Muscle layer of colon (tissue), 2 donors: Measurements from ENCODE around the gene GABRG3.

ENCODE experiments used
- H3K27ac ChIP-seq: one replicate; pipeline ENCODE4 v1.7.0; 2013; ENCODE audit warnings: low read depth, mild to moderate bottlenecking, low read length, moderate library complexity
- H3K27me3 ChIP-seq, 2 donors: one replicate each; pipeline ENCODE4 v1.7.0; 2013; ENCODE audit warnings: low read length in 2 of 2, mild to moderate bottlenecking in 2 of 2; ENCODE audit not compliant: insufficient read depth in 2 of 2, control insufficient read depth in 1 of 2
- H3K36me3 ChIP-seq: one replicate; pipeline ENCODE4 v1.7.0; 2013; ENCODE audit warnings: mild to moderate bottlenecking, low read length; ENCODE audit not compliant: insufficient read depth
- H3K4me1 ChIP-seq: one replicate; pipeline ENCODE4 v1.7.0; 2013; ENCODE audit warnings: mild to moderate bottlenecking, low read length; ENCODE audit not compliant: insufficient read depth
- H3K4me3 ChIP-seq, 2 donors: one replicate each; pipeline ENCODE4 v1.7.0; 2013; ENCODE audit warnings: low read length in 2 of 2, low read depth in 1 of 2, mild to moderate bottlenecking in 1 of 2, moderate library complexity in 1 of 2
- H3K9ac ChIP-seq: one replicate; pipeline ENCODE4 v1.7.0; 2013; ENCODE audit warnings: low read length
- H3K9me3 ChIP-seq: one replicate; pipeline ENCODE4 v1.7.0; 2013; ENCODE audit warnings: mild to moderate bottlenecking, low read length
- donor health status: abdominal sarcoma.
- donor health status: Adenocarcinoma of cecum.

GABRG3 gene

GRCh38 chr15:27254055-27254454 lies 283.1 kb downstream of the GABRG3 start:
- Histone ChIP-seq H3K27me3 (no peaks in the 10 kb centered on the region), H3K4me3 (no peak overlapping the region), H3K36me3 (no peaks in the 10 kb centered on the region), H3K9me3 (no peaks in the 10 kb centered on the region), H3K4me1 (no peaks in the 10 kb centered on the region), H3K9ac (no peak overlapping the region), H3K27ac (no peak overlapping the region)

GRCh38 chr15:27254801-27255200 lies 283.8 kb downstream of the GABRG3 start:
- no peak overlapping the region for H3K4me3 ChIP-seq
- H3K27me3 ChIP-seq, result no peaks in the 10 kb centered on the region
- no peaks in the 10 kb centered on the region for H3K36me3 ChIP-seq
- no peaks in the 10 kb centered on the region for H3K9me3 ChIP-seq
- H3K27ac ChIP-seq, result no peak overlapping the region
- no peaks in the 10 kb centered on the region for H3K4me1 ChIP-seq
- no peak overlapping the region for H3K9ac ChIP-seq

- no peaks in the 10 kb centered on the region for H3K27me3 ChIP-seq
- no peak overlapping the region for H3K4me3 ChIP-seq
- no peaks in the 10 kb centered on the region for H3K9me3 ChIP-seq
- no peaks in the 10 kb centered on the region for H3K4me1 ChIP-seq
- no peak overlapping the region for H3K9ac ChIP-seq
- no peak overlapping the region for H3K27ac ChIP-seq
- no peaks in the 10 kb centered on the region for H3K36me3 ChIP-seq
Observed at GRCh38 chr15:27256446-27256845, 285.5 kb downstream of the GABRG3 start.

GRCh38 chr15:27258287-27258686 lies 287.3 kb downstream of the GABRG3 start:
- H3K27me3 ChIP-seq, result no peaks in the 10 kb centered on the region
- no peaks in the 10 kb centered on the region for H3K9me3 ChIP-seq
- H3K4me1 ChIP-seq, result no peaks in the 10 kb centered on the region
- no peak overlapping the region for H3K4me3 ChIP-seq
- H3K9ac ChIP-seq, result no peak overlapping the region
- H3K27ac ChIP-seq, result no peak overlapping the region
- H3K36me3 ChIP-seq, result no peaks in the 10 kb centered on the region

GRCh38 chr15:27260523-27260922 lies 289.5 kb downstream of the GABRG3 start:
- Histone ChIP-seq H3K9ac (no peak overlapping the region), H3K4me1 (no peaks in the 10 kb centered on the region), H3K4me3 (no peak overlapping the region), H3K27ac (no peak overlapping the region), H3K27me3 (no peaks in the 10 kb centered on the region), H3K36me3 (no peaks in the 10 kb centered on the region), H3K9me3 (no peaks in the 10 kb centered on the region)

GRCh38 chr15:27268923-27269322 lies 297.9 kb downstream of the GABRG3 start:
- Histone ChIP-seq H3K4me1 (no peaks in the 10 kb centered on the region), H3K27ac (no peak overlapping the region), H3K4me3 (no peak overlapping the region), H3K9ac (no peak overlapping the region), H3K9me3 (no peaks in the 10 kb centered on the region), H3K36me3 (no peaks in the 10 kb centered on the region), H3K27me3 (no peaks in the 10 kb centered on the region)

- H3K27me3 ChIP-seq, result no peaks in the 10 kb centered on the region
- no peak overlapping the region for H3K9ac ChIP-seq
- no peak overlapping the region for H3K27ac ChIP-seq
- no peaks in the 10 kb centered on the region for H3K9me3 ChIP-seq
- H3K36me3 ChIP-seq, result no peaks in the 10 kb centered on the region
- no peaks in the 10 kb centered on the region for H3K4me1 ChIP-seq
- no peak overlapping the region for H3K4me3 ChIP-seq
Observed at GRCh38 chr15:27271258-27271657, 300.3 kb downstream of the GABRG3 start.

GRCh38 chr15:27272427-27272826 lies 301.4 kb downstream of the GABRG3 start:
- Histone ChIP-seq H3K27me3 (no peaks in the 10 kb centered on the region), H3K36me3 (no peaks in the 10 kb centered on the region), H3K9me3 (no peaks in the 10 kb centered on the region), H3K9ac (no peak overlapping the region), H3K27ac (no peak overlapping the region), H3K4me3 (no peak overlapping the region), H3K4me1 (no peaks in the 10 kb centered on the region)

GRCh38 chr15:27273506-27273905 lies 302.5 kb downstream of the GABRG3 start:
- H3K9ac ChIP-seq, result no peak overlapping the region
- no peaks in the 10 kb centered on the region for H3K27me3 ChIP-seq
- H3K27ac ChIP-seq, result no peak overlapping the region
- H3K36me3 ChIP-seq, result no peaks in the 10 kb centered on the region
- no peak overlapping the region for H3K4me3 ChIP-seq
- no peaks in the 10 kb centered on the region for H3K9me3 ChIP-seq
- H3K4me1 ChIP-seq, result no peaks in the 10 kb centered on the region

- no peaks in the 10 kb centered on the region for H3K36me3 ChIP-seq
- no peak overlapping the region for H3K27ac ChIP-seq
- no peak overlapping the region for H3K4me3 ChIP-seq
- no peaks in the 10 kb centered on the region for H3K4me1 ChIP-seq
- H3K9me3 ChIP-seq, result no peaks in the 10 kb centered on the region
- H3K9ac ChIP-seq, result no peak overlapping the region
- no peaks in the 10 kb centered on the region for H3K27me3 ChIP-seq
Observed at GRCh38 chr15:27278761-27279160, 307.8 kb downstream of the GABRG3 start.

GRCh38 chr15:27292641-27293040 lies 321.7 kb downstream of the GABRG3 start:
- Histone ChIP-seq H3K27me3 (no peaks in the 10 kb centered on the region), H3K36me3 (no peaks in the 10 kb centered on the region), H3K4me3 (no peak overlapping the region), H3K9ac (no peak overlapping the region), H3K27ac (no peak overlapping the region), H3K4me1 (no peaks in the 10 kb centered on the region), H3K9me3 (no peaks in the 10 kb centered on the region)

- H3K4me1 ChIP-seq, result no peaks in the 10 kb centered on the region
- H3K9me3 ChIP-seq, result no peaks in the 10 kb centered on the region
- no peaks in the 10 kb centered on the region for H3K27me3 ChIP-seq
- H3K27ac ChIP-seq, result no peak overlapping the region
- no peak overlapping the region for H3K9ac ChIP-seq
- no peak overlapping the region for H3K4me3 ChIP-seq
- no peaks in the 10 kb centered on the region for H3K36me3 ChIP-seq
Observed at GRCh38 chr15:27293607-27294006, 322.6 kb downstream of the GABRG3 start.
